Measurements from ENCODE around the gene HIVEP3. TPM values are rescaled to one million over a fixed set of nuclear protein-coding genes. Genes with fewer than 3 reads are reported as not detected.

The HIVEP3 gene
- total RNA-seq, 1 experiment from 2014 or later: 0.55 TPM

DNA sequence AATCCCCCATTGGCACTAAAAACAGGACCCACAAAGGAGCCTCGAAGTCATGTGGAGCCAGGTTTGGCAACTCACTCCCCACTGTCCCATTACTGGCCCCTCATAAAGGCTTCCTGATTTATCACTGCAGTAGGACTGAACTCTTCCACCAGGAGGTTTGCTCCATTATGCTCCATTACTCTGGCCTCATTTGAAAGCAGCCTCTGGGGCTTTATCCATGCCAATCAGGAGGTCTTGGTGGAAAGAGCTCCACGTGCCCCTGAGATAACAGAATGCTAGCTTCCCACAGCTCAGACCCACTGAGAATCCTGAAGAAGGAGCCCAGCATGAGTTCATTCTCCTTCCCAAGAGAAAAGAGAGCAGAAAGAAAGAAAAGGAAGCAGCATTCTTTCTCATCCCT lies 76.4 kb downstream of the HIVEP3 start:
- no peaks in the 10 kb centered on the region for H3K36me3 Mint-ChIP-seq
- DNase-seq (ENCODE audit: low spot score) (no peak), ATAC-seq (peak; percentile 52)
- no peak overlapping the region for H3K27ac Mint-ChIP-seq
- TF ChIP-seq NR3C1 (CRISPR knock-in tag; conservative IDR thresholded peaks at IDR 0.05; ENCODE audit: low read depth) (no peak), EMX1 (CRISPR knock-in tag; IDR thresholded peaks at IDR 0.05) (no peak), ZNF416 (CRISPR knock-in tag; IDR thresholded peaks at IDR 0.05) (no peak), NR1H2 (CRISPR knock-in tag; IDR thresholded peaks at IDR 0.05) (no peak), CBFB (CRISPR knock-in tag; IDR thresholded peaks at IDR 0.05; ENCODE audit: low read depth) (no peak), SP1 (CRISPR knock-in tag; conservative IDR thresholded peaks at IDR 0.05) (no peak), GRHL2 (CRISPR knock-in tag; IDR thresholded peaks at IDR 0.05; ENCODE audit: insufficient replicate concordance, severe bottlenecking) (no peak), GABPB1 (CRISPR knock-in tag; IDR thresholded peaks at IDR 0.05) (no peak), IRF2 (CRISPR knock-in tag; IDR thresholded peaks at IDR 0.05; ENCODE audit: borderline replicate concordance, low read depth) (no peak)
- TF ChIP-seq, protein P1, sequence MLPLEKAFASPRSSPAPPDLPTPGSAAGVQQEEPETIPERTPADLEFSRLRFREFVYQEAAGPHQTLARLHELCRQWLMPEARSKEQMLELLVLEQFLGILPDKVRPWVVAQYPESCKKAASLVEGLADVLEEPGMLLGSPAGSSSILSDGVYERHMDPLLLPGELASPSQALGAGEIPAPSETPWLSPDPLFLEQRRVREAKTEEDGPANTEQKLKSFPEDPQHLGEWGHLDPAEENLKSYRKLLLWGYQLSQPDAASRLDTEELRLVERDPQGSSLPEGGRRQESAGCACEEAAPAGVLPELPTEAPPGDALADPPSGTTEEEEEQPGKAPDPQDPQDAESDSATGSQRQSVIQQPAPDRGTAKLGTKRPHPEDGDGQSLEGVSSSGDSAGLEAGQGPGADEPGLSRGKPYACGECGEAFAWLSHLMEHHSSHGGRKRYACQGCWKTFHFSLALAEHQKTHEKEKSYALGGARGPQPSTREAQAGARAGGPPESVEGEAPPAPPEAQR (CRISPR knock-in tag; IDR thresholded peaks at IDR 0.05): no peak
- TF ChIP-seq, protein P2, sequence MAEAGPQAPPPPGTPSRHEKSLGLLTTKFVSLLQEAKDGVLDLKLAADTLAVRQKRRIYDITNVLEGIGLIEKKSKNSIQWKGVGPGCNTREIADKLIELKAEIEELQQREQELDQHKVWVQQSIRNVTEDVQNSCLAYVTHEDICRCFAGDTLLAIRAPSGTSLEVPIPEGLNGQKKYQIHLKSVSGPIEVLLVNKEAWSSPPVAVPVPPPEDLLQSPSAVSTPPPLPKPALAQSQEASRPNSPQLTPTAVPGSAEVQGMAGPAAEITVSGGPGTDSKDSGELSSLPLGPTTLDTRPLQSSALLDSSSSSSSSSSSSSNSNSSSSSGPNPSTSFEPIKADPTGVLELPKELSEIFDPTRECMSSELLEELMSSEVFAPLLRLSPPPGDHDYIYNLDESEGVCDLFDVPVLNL (CRISPR knock-in tag; IDR thresholded peaks at IDR 0.05; ENCODE audit: borderline replicate concordance, low read depth): no peak
- TF ChIP-seq, protein P3, sequence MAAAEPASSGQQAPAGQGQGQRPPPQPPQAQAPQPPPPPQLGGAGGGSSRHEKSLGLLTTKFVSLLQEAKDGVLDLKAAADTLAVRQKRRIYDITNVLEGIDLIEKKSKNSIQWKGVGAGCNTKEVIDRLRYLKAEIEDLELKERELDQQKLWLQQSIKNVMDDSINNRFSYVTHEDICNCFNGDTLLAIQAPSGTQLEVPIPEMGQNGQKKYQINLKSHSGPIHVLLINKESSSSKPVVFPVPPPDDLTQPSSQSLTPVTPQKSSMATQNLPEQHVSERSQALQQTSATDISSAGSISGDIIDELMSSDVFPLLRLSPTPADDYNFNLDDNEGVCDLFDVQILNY (CRISPR knock-in tag; IDR thresholded peaks at IDR 0.05): no peak
- no peaks in the 10 kb centered on the region; the same call in 1 of the 2 replicates for H3K27me3 Mint-ChIP-seq (ENCODE audit: low read depth)
- CTCF ChIA-PET: interaction anchor here (0.7 to 0.8 kb wide), 2 partner anchors 11 to 329 kb away, joined by 3 read pairs; no protein-coding TSS in a partner anchor
- no peak overlapping the region for H3K4me3 Mint-ChIP-seq
- POLR2A ChIA-PET: no interaction called here
- H3K9me3 Mint-ChIP-seq: no peaks in the 10 kb centered on the region
- peaks cover 26% of the 10 kb centered on the region for H3K4me1 Mint-ChIP-seq

DNA sequence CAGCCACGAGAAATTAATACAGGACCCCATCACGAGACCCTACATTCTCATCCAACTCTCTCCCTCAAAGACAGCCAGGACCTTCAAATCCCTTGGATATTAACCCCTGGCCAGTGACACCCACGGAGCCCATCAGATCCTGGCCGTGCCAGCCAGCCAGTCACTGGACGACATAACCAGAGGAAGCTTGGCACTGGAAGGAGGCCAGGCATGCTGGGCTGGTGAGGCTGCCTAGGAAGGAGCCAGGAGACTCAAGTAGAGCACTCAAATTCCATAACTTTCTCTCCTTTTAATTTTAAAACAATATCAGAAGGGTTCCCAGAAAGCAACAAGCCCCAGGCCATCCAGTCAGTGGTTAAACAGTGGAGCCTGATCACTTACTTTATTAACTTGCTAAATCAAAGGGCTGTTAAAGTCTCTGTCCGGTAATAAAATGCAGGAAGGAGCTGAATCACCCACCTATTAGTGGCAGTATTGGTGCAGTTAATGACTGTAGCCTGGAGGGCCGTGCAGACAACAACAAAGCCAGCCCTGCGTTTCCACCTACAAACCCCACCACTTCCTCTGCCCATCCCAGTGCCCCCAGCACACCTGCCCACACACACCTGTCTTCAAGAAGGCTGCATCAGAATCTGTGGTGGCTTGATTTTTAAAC lies 78.0 kb downstream of the HIVEP3 start:
- Mint-ChIP-seq H3K9me3 (no peaks in the 10 kb centered on the region), H3K4me3 (no peak overlapping the region), H3K27ac (no peak overlapping the region; the same call in 1 of the 2 replicates), H3K27me3 (ENCODE audit: low read depth) (no peaks in the 10 kb centered on the region; the same call in 1 of the 2 replicates), H3K4me1 (peaks cover 24% of the 10 kb centered on the region), H3K36me3 (no peaks in the 10 kb centered on the region)
- DNase-seq (ENCODE audit: low spot score) (no peak), ATAC-seq (no peak)
- CTCF ChIA-PET: interaction anchor here (0.6 kb wide), 1 partner anchor 47 kb away, joined by 3 read pairs; no protein-coding TSS in a partner anchor
- POLR2A ChIA-PET: no interaction called here
- TF ChIP-seq ZNF138 (CRISPR knock-in tag; conservative IDR thresholded peaks at IDR 0.05) (no peak), ZBTB21 (CRISPR knock-in tag; IDR thresholded peaks at IDR 0.05; ENCODE audit: borderline replicate concordance) (no peak), NFE2L1 (CRISPR knock-in tag; IDR thresholded peaks at IDR 0.05) (no peak), CBFB (CRISPR knock-in tag; IDR thresholded peaks at IDR 0.05; ENCODE audit: low read depth) (no peak), ZNF219 (CRISPR knock-in tag; IDR thresholded peaks at IDR 0.05; ENCODE audit: borderline replicate concordance) (no peak), ZNF396 (CRISPR knock-in tag; IDR thresholded peaks at IDR 0.05; ENCODE audit: borderline replicate concordance) (no peak), FOXJ3 (CRISPR knock-in tag; IDR thresholded peaks at IDR 0.05; ENCODE audit: borderline replicate concordance) (no peak), NFATC4 (CRISPR knock-in tag; IDR thresholded peaks at IDR 0.05) (no peak), ZNF317 (CRISPR knock-in tag; IDR thresholded peaks at IDR 0.05; ENCODE audit: borderline replicate concordance, low read depth) (no peak)
- TF ChIP-seq, protein P4, sequence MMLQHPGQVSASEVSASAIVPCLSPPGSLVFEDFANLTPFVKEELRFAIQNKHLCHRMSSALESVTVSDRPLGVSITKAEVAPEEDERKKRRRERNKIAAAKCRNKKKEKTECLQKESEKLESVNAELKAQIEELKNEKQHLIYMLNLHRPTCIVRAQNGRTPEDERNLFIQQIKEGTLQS (CRISPR knock-in tag; conservative IDR thresholded peaks at IDR 0.05): no peak
- TF ChIP-seq, protein P5, sequence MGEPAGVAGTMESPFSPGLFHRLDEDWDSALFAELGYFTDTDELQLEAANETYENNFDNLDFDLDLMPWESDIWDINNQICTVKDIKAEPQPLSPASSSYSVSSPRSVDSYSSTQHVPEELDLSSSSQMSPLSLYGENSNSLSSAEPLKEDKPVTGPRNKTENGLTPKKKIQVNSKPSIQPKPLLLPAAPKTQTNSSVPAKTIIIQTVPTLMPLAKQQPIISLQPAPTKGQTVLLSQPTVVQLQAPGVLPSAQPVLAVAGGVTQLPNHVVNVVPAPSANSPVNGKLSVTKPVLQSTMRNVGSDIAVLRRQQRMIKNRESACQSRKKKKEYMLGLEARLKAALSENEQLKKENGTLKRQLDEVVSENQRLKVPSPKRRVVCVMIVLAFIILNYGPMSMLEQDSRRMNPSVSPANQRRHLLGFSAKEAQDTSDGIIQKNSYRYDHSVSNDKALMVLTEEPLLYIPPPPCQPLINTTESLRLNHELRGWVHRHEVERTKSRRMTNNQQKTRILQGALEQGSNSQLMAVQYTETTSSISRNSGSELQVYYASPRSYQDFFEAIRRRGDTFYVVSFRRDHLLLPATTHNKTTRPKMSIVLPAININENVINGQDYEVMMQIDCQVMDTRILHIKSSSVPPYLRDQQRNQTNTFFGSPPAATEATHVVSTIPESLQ (CRISPR knock-in tag; IDR thresholded peaks at IDR 0.05): no peak
- TF ChIP-seq, protein P6, sequence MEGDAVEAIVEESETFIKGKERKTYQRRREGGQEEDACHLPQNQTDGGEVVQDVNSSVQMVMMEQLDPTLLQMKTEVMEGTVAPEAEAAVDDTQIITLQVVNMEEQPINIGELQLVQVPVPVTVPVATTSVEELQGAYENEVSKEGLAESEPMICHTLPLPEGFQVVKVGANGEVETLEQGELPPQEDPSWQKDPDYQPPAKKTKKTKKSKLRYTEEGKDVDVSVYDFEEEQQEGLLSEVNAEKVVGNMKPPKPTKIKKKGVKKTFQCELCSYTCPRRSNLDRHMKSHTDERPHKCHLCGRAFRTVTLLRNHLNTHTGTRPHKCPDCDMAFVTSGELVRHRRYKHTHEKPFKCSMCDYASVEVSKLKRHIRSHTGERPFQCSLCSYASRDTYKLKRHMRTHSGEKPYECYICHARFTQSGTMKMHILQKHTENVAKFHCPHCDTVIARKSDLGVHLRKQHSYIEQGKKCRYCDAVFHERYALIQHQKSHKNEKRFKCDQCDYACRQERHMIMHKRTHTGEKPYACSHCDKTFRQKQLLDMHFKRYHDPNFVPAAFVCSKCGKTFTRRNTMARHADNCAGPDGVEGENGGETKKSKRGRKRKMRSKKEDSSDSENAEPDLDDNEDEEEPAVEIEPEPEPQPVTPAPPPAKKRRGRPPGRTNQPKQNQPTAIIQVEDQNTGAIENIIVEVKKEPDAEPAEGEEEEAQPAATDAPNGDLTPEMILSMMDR (IDR thresholded peaks at IDR 0.05): no peak
- TF ChIP-seq, protein P7, sequence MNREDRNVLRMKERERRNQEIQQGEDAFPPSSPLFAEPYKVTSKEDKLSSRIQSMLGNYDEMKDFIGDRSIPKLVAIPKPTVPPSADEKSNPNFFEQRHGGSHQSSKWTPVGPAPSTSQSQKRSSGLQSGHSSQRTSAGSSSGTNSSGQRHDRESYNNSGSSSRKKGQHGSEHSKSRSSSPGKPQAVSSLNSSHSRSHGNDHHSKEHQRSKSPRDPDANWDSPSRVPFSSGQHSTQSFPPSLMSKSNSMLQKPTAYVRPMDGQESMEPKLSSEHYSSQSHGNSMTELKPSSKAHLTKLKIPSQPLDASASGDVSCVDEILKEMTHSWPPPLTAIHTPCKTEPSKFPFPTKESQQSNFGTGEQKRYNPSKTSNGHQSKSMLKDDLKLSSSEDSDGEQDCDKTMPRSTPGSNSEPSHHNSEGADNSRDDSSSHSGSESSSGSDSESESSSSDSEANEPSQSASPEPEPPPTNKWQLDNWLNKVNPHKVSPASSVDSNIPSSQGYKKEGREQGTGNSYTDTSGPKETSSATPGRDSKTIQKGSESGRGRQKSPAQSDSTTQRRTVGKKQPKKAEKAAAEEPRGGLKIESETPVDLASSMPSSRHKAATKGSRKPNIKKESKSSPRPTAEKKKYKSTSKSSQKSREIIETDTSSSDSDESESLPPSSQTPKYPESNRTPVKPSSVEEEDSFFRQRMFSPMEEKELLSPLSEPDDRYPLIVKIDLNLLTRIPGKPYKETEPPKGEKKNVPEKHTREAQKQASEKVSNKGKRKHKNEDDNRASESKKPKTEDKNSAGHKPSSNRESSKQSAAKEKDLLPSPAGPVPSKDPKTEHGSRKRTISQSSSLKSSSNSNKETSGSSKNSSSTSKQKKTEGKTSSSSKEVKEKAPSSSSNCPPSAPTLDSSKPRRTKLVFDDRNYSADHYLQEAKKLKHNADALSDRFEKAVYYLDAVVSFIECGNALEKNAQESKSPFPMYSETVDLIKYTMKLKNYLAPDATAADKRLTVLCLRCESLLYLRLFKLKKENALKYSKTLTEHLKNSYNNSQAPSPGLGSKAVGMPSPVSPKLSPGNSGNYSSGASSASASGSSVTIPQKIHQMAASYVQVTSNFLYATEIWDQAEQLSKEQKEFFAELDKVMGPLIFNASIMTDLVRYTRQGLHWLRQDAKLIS (CRISPR knock-in tag; IDR thresholded peaks at IDR 0.05; ENCODE audit: borderline replicate concordance): no peak

Data from WTC11 (cell line).